HFF-Myc (cell line): ENCODE data around the gene LRP2.
"Not testable (repeated sequence)": the region's sequence is repeated elsewhere in the genome, so short reads cannot be mapped to it uniquely, and the experiment has no call there.

Source experiments
- DNase-seq: peaks from one replicate; pipeline ENCODE4 v3.0.0-alpha.2; 2011; ENCODE audit warnings: low read depth; ENCODE audit errors: extremely low read depth
- H3K4me3 ChIP-seq: replicated peaks from 2 replicates; pipeline ENCODE4 v1.5.1; 2011; ENCODE audit warnings: low read depth, mild to moderate bottlenecking, control low read depth, low read length
- CTCF ChIP-seq: IDR thresholded peaks from 2 replicates; pipeline ENCODE4 v1.5.1; 2012; ENCODE audit warnings: mild to moderate bottlenecking, low read depth, low read length, control low read depth; ENCODE audit errors: missing control alignments

Gene LRP2

GRCh38 chr2:169336695-169337094 lies 25.6 kb downstream of the LRP2 start:
- no peak for DNase-seq
- no peak for TF ChIP-seq CTCF
- no peak overlapping the region for H3K4me3 ChIP-seq

GRCh38 chr2:169330555-169331198 lies 31.7 kb downstream of the LRP2 start:
- no peak overlapping the region for H3K4me3 ChIP-seq
- no peak for DNase-seq
- no peak for TF ChIP-seq CTCF

GRCh38 chr2:169329688-169330554 lies 32.4 kb downstream of the LRP2 start:
- no peak for DNase-seq
- no peak overlapping the region for H3K4me3 ChIP-seq
- TF ChIP-seq CTCF = no peak

- no peak overlapping the region for H3K4me3 ChIP-seq
- DNase-seq = no peak
- TF ChIP-seq CTCF = no peak
Measured at GRCh38 chr2:169328785-169329184, 33.5 kb downstream of the LRP2 start.

- H3K4me3 ChIP-seq, DNase-seq: not testable (repeated sequence)
Measured at GRCh38 chr2:169327837-169328236, 34.5 kb downstream of the LRP2 start.

- not testable (repeated sequence) for DNase-seq, H3K4me3 ChIP-seq
Measured at GRCh38 chr2:169325886-169326285, 36.4 kb downstream of the LRP2 start.

- no peak for DNase-seq
- TF ChIP-seq CTCF = no peak
- H3K4me3 ChIP-seq = no peak overlapping the region
Measured at GRCh38 chr2:169324581-169325260, 37.6 kb downstream of the LRP2 start.
